GM23248 (cell line): ENCODE data around the gene TGM3. TPM values are rescaled to one million over a fixed set of nuclear protein-coding genes. Genes with fewer than 3 reads are reported as not detected.

Experiments
- DNase-seq: peaks from one replicate; pipeline ENCODE4 v3.0.0-alpha.2; 2015
- H2AFZ ChIP-seq: fragments of 200-600 bp; sonication (generic); 2 replicates; pipeline ENCODE4 v1.6.1; 2016; ENCODE audit warnings: antibody characterized with exemption
- H3F3A ChIP-seq: fragments of 200-600 bp; sonication (generic); 2 replicates; pipeline ENCODE4 v1.6.1; 2016; ENCODE audit warnings: mild to moderate bottlenecking, antibody characterized with exemption, mixed run types; ENCODE audit not compliant: insufficient read depth
- H3K27ac ChIP-seq: fragments of 200-600 bp; sonication (generic); 2 replicates; pipeline ENCODE4 v1.5.1; 2016; ENCODE audit warnings: mild to moderate bottlenecking
- H3K27me3 ChIP-seq: fragments of 200-600 bp; sonication (generic); replicated peaks from 2 replicates; pipeline ENCODE4 v1.6.1; 2016; ENCODE audit warnings: mild to moderate bottlenecking; ENCODE audit not compliant: insufficient read depth
- H3K36me3 ChIP-seq: fragments of 200-600 bp; sonication (generic); 2 replicates; pipeline ENCODE4 v1.6.1; 2016; ENCODE audit warnings: low read depth, mild to moderate bottlenecking
- H3K4me1 ChIP-seq: fragments of 200-600 bp; sonication (generic); 2 replicates; pipeline ENCODE4 v1.6.1; 2016; ENCODE audit warnings: mild to moderate bottlenecking; ENCODE audit not compliant: insufficient read depth
- H3K4me2 ChIP-seq: fragments of 200-600 bp; sonication (generic); one replicate; pipeline ENCODE4 v1.6.1; 2016; ENCODE audit warnings: mild to moderate bottlenecking; ENCODE audit not compliant: unreplicated experiment
- H3K4me3 ChIP-seq: fragments of 200-600 bp; sonication (generic); 2 replicates; pipeline ENCODE4 v1.5.1; 2016; ENCODE audit warnings: mild to moderate bottlenecking
- H3K79me2 ChIP-seq: fragments of 200-600 bp; sonication (generic); 2 replicates; pipeline ENCODE4 v1.6.1; 2016; ENCODE audit warnings: mild to moderate bottlenecking; ENCODE audit not compliant: insufficient read depth
- H3K9ac ChIP-seq: fragments of 200-600 bp; sonication (generic); 2 replicates; pipeline ENCODE4 v1.6.1; 2016; ENCODE audit warnings: mild to moderate bottlenecking
- H3K9me2 ChIP-seq: fragments of 200-600 bp; sonication (generic); 2 replicates; pipeline ENCODE4 v1.6.1; 2016; ENCODE audit warnings: mixed run types, mild to moderate bottlenecking, moderate library complexity; ENCODE audit not compliant: insufficient read depth
- H3K9me3 ChIP-seq: fragments of 200-600 bp; sonication (generic); one replicate; pipeline ENCODE4 v1.6.1; 2017; ENCODE audit warnings: low read depth
- H4K20me1 ChIP-seq: fragments of 200-600 bp; sonication (generic); 2 replicates; pipeline ENCODE4 v1.6.0; 2016; ENCODE audit not compliant: insufficient read depth
- EZH2 ChIP-seq: fragments of 200-600 bp; sonication (generic); IDR thresholded peaks from 2 replicates; pipeline ENCODE4 v1.6.1; 2018; ENCODE audit warnings: antibody characterized with exemption, mild to moderate bottlenecking; ENCODE audit not compliant: insufficient read depth, poor library complexity, severe bottlenecking
- EZH2phosphoT487 ChIP-seq: fragments of 200-600 bp; sonication (generic); IDR thresholded peaks from 2 replicates; pipeline ENCODE4 v1.6.1; 2018; ENCODE audit warnings: antibody characterized with exemption, moderate library complexity, mild to moderate bottlenecking, low read depth; ENCODE audit not compliant: insufficient read depth
- WGBS, 2 experiments: methylation state at CpG; one replicate each; pipeline ENCODE4 v1.1.6; 2015 to 2017; ENCODE audit warnings: low lambda C conversion rate in 2 of 2, low coverage in 1 of 2; ENCODE audit errors: missing lambda C conversion rate in 2 of 2; 5-methylcytosine and 5-hydroxymethylcytosine counted together
- in situ Hi-C: fragments of 300-500 bp; cut with MboI; formaldehyde crosslinking; loops from 2 replicates; pipeline ENCODE4 v1.15.0; 2020
- polyA plus RNA-seq: library from polyadenylated mRNA; unstranded; fragments of >200 nt; fragmentation: Nextera tagmentation; extraction: Ambion mirVana; gene quantifications from 2 replicates; pipeline ENCODE4 v1.2.1, GENCODE V29; 2016
- total RNA-seq: library from RNA; depleted of rRNA; stranded (reverse); fragments of >200 nt; shearing (Covaris generic); gene quantifications from 2 replicates; pipeline ENCODE4 v1.2.3, GENCODE V29; 2014

Gene TGM3
- total and polyA plus RNA-seq, 2 experiments from 2014 or later = 0.11 to 0.25 TPM

- Histone ChIP-seq H3K9ac (no peak overlapping the region), H3K4me2 (no peak overlapping the region), H3K27ac (no peak overlapping the region), H3F3A (no peaks in the 10 kb centered on the region), H3K4me3 (no peak overlapping the region), H3K27me3 (no peaks in the 10 kb centered on the region), H3K4me1 (no peaks in the 10 kb centered on the region), H3K79me2 (no peaks in the 10 kb centered on the region), H3K36me3 (no peaks in the 10 kb centered on the region), H3K9me3 (no peaks in the 10 kb centered on the region), H4K20me1 (no peaks in the 10 kb centered on the region), H2AFZ (no peak overlapping the region), H3K9me2 (no peaks in the 10 kb centered on the region)
- in situ Hi-C loops = no loop called here
- TF ChIP-seq EZH2 (no peak), EZH2phosphoT487 (no peak)
- DNase-seq = no peak
- 68 to 70% methylated on average over 6 of the region's 6 CpGs for WGBS, 2 experiments
Observed at GRCh38 chr20:2252419-2252997, 43.3 kb upstream of the TGM3 start.

- Histone ChIP-seq H3K4me3 (no peak overlapping the region), H3K9me2 (no peaks in the 10 kb centered on the region), H3K27ac (no peak overlapping the region), H4K20me1 (no peaks in the 10 kb centered on the region), H3K4me1 (no peaks in the 10 kb centered on the region), H3K36me3 (no peaks in the 10 kb centered on the region), H3K27me3 (no peaks in the 10 kb centered on the region), H3F3A (no peaks in the 10 kb centered on the region), H2AFZ (no peak overlapping the region), H3K9ac (no peak overlapping the region), H3K9me3 (no peaks in the 10 kb centered on the region), H3K4me2 (no peak overlapping the region), H3K79me2 (no peaks in the 10 kb centered on the region)
- TF ChIP-seq EZH2 (no peak), EZH2phosphoT487 (no peak)
- DNase-seq = no peak
- in situ Hi-C loops = no loop called here
- 93% methylated on average over 10 of the region's 10 CpGs for WGBS, 2 experiments
Observed at GRCh38 chr20:2253256-2253655, 42.5 kb upstream of the TGM3 start.

- no peak overlapping the region for H3K4me2 ChIP-seq
- H3K9me3 ChIP-seq = no peaks in the 10 kb centered on the region
- no peaks in the 10 kb centered on the region for H3K9me2 ChIP-seq
- H2AFZ ChIP-seq = no peak overlapping the region
- H3K36me3 ChIP-seq = no peaks in the 10 kb centered on the region
- H3K9ac ChIP-seq = no peak overlapping the region
- no peaks in the 10 kb centered on the region for H3K4me1 ChIP-seq
- 68 to 81% methylated on average over 1 of the region's 1 CpG for WGBS, 2 experiments
- H3K4me3 ChIP-seq = no peak overlapping the region
- no peak overlapping the region for H3K27ac ChIP-seq
- in situ Hi-C loops = no loop called here
- no peaks in the 10 kb centered on the region for H3F3A ChIP-seq
- peak; percentile 30 for DNase-seq
- no peaks in the 10 kb centered on the region for H4K20me1 ChIP-seq
- H3K79me2 ChIP-seq = no peaks in the 10 kb centered on the region
- no peaks in the 10 kb centered on the region for H3K27me3 ChIP-seq
- TF ChIP-seq EZH2phosphoT487 = no peak
- TF ChIP-seq EZH2 = no peak
Observed at GRCh38 chr20:2254333-2254732, 41.5 kb upstream of the TGM3 start.

- in situ Hi-C loops = no loop called here
- H3K9me3 ChIP-seq = no peaks in the 10 kb centered on the region
- no peaks in the 10 kb centered on the region for H3K79me2 ChIP-seq
- H3K36me3 ChIP-seq = no peaks in the 10 kb centered on the region
- no peaks in the 10 kb centered on the region for H3K27me3 ChIP-seq
- WGBS, 2 experiments = 72 to 77% methylated on average over 9 of the region's 9 CpGs
- H3K9me2 ChIP-seq = no peaks in the 10 kb centered on the region
- no peak overlapping the region for H3K9ac ChIP-seq
- TF ChIP-seq EZH2 = no peak
- no peak for TF ChIP-seq EZH2phosphoT487
- H3K27ac ChIP-seq = no peak overlapping the region
- no peaks in the 10 kb centered on the region for H3F3A ChIP-seq
- no peaks in the 10 kb centered on the region for H3K4me1 ChIP-seq
- H4K20me1 ChIP-seq = no peaks in the 10 kb centered on the region
- no peak overlapping the region for H3K4me2 ChIP-seq
- DNase-seq = no peak
- no peak overlapping the region for H3K4me3 ChIP-seq
- no peak overlapping the region for H2AFZ ChIP-seq
Observed at GRCh38 chr20:2255926-2256531, 39.8 kb upstream of the TGM3 start.

- H4K20me1 ChIP-seq = no peaks in the 10 kb centered on the region
- H3K36me3 ChIP-seq = no peaks in the 10 kb centered on the region
- H3K4me3 ChIP-seq = no peak overlapping the region
- peak; percentile 44 for DNase-seq
- H3K9me3 ChIP-seq = no peaks in the 10 kb centered on the region
- no peak overlapping the region for H3K9ac ChIP-seq
- H3K79me2 ChIP-seq = no peaks in the 10 kb centered on the region
- WGBS, 2 experiments = 38 to 41% methylated on average over 6 of the region's 6 CpGs
- no peak overlapping the region for H3K4me2 ChIP-seq
- no peak overlapping the region for H3K27ac ChIP-seq
- no peaks in the 10 kb centered on the region for H3K9me2 ChIP-seq
- TF ChIP-seq EZH2 (no peak), EZH2phosphoT487 (no peak)
- no peaks in the 10 kb centered on the region for H3F3A ChIP-seq
- no peaks in the 10 kb centered on the region for H3K4me1 ChIP-seq
- in situ Hi-C loops = no loop called here
- no peaks in the 10 kb centered on the region for H3K27me3 ChIP-seq
- peak overlapping the region; percentile 64 for H2AFZ ChIP-seq
Observed at GRCh38 chr20:2259731-2260130, 36.1 kb upstream of the TGM3 start.
